A375 (cell line): ENCODE data around the gene LRRC15. TPM values are rescaled to one million over a fixed set of nuclear protein-coding genes. Genes with fewer than 3 reads are reported as not detected.

Source experiments
- total RNA-seq: library from RNA; depleted of rRNA; stranded (reverse); fragments of >200 nt; shearing (Covaris generic); gene quantifications from 2 replicates; pipeline ENCODE4 v1.2.3, GENCODE V29; 2014; rRNA removed

LRRC15 gene
- 0.11 and 0.32 TPM in 2 replicates for total RNA-seq

GRCh38 chr3:194369522-194370279 is at the start of gene LRRC15:
Gene LRRC15, minus strand, starts transcription at chr3:194369743. Its CDS starts 8,700 bp downstream, at chr3:194361043.

GRCh38 chr3:194399166-194399565 is 29.6 kb upstream of the LRRC15 start, which contains the start of gene GP5:
Gene GP5, minus strand, starts transcription at chr3:194399266. Its CDS starts 984 bp downstream, at chr3:194398282.

GRCh38 chr3:194351080-194351672 is 18.4 kb downstream of the LRRC15 start, which contains the start of gene CPN2:
Gene CPN2, minus strand, starts transcription at chr3:194351328. Its CDS starts 8,626 bp downstream, at chr3:194342702.

Other genes with a start within 250 kb of the LRRC15 start
- 303 and 327 TPM in 2 replicates for gene HES1, start 233.6 kb downstream of the LRRC15 start, total RNA-seq
- gene CPN2, start 18.4 kb downstream of the LRRC15 start, total RNA-seq: not detected in 2 replicates
- not detected in 2 replicates for gene GP5, start 29.5 kb upstream of the LRRC15 start, total RNA-seq
- 108 and 114 TPM in 2 replicates for gene ATP13A3, start 117.3 kb upstream of the LRRC15 start, total RNA-seq